ENCODE measurements around the gene ST7. TPM values are rescaled to one million over a fixed set of nuclear protein-coding genes. Genes with fewer than 3 reads are reported as not detected.

ST7 gene
- total RNA-seq, 1 experiment from 2014 or later, result 12.9 TPM

DNA sequence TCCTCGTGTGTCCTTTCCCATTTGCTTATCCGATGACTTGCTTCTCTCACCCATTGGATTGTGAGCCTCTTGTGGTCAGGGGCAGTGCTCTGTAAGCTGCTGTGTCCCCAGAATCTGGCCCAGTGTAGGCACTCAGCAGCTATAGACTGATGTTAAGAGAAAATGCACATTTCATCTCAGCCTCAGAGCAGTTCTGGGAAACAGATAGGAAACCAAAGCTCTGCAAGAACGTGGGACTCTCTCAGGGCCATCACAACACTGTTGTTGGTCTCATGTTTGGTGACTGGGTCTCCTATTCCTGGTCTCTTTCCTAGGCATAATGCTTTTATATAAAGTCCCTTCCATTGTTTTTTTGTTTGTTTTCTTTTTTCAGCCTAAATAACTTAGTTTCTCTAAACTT lies 141.2 kb downstream of the ST7 start:
- Histone ChIP-seq H3K27ac (ENCODE audit: insufficient read length, low read depth, low read length) (no peak overlapping the region), H3K14ac (ENCODE audit: insufficient read depth, low read length) (no peak overlapping the region), H3K4me2 (ENCODE audit: insufficient read depth, insufficient read length, low read length) (no peak overlapping the region), H3K4ac (ENCODE audit: low read depth, low read length) (no peak overlapping the region), H2BK20ac (ENCODE audit: low read depth, low read length, poor library complexity, severe bottlenecking) (no peak overlapping the region), H2AFZ (ENCODE audit: low read length) (no peak overlapping the region), H4K20me1 (ENCODE audit: control insufficient read depth, insufficient read depth, insufficient read length) (no peaks in the 10 kb centered on the region), H3K9me3 (ENCODE audit: control insufficient read depth, low read depth, low read length) (no peaks in the 10 kb centered on the region), H3K9ac (ENCODE audit: extremely low read depth, insufficient read length, low read length) (no peak overlapping the region), H3T11ph (ENCODE audit: low read length) (no peak overlapping the region), H3K18ac (ENCODE audit: insufficient read length, low read depth, low read length) (no peak overlapping the region), H3K56ac (ENCODE audit: insufficient read length, low read depth, low read length) (peak overlapping the region; percentile 45), H3K23me2 (ENCODE audit: insufficient read length, low read depth, low read length, poor library complexity, severe bottlenecking) (no peaks in the 10 kb centered on the region), H3K27me3 (ENCODE audit: insufficient read depth, low read length) (no peaks in the 10 kb centered on the region), H3K79me1 (ENCODE audit: insufficient read depth, low read depth, low read length, poor library complexity, severe bottlenecking) (no peaks in the 10 kb centered on the region), H4K91ac (ENCODE audit: insufficient read length, low read depth, low read length) (no peak overlapping the region), H3K23ac (ENCODE audit: insufficient read length, low read depth, low read length) (no peak overlapping the region), H2AK5ac (ENCODE audit: insufficient read length, low read length) (no peak overlapping the region), H2BK12ac (ENCODE audit: insufficient read length, low read depth, low read length) (no peak overlapping the region), H3K4me1 (ENCODE audit: insufficient read depth, low read length) (no peaks in the 10 kb centered on the region), H4K5ac (ENCODE audit: insufficient read length, low read depth, low read length) (no peak overlapping the region), H3K79me2 (ENCODE audit: insufficient read depth, low read length) (no peaks in the 10 kb centered on the region), H2BK15ac (ENCODE audit: low read depth, low read length) (no peak overlapping the region), H2BK120ac (ENCODE audit: low read depth, low read length, poor library complexity, severe bottlenecking) (no peak overlapping the region), H4K8ac (replicated peaks; ENCODE audit: insufficient read length, low read depth, low read length) (no peak overlapping the region), H2BK5ac (ENCODE audit: insufficient read length, low read length) (no peak overlapping the region)
- no peak for DNase-seq
- TF ChIP-seq, protein P1, sequence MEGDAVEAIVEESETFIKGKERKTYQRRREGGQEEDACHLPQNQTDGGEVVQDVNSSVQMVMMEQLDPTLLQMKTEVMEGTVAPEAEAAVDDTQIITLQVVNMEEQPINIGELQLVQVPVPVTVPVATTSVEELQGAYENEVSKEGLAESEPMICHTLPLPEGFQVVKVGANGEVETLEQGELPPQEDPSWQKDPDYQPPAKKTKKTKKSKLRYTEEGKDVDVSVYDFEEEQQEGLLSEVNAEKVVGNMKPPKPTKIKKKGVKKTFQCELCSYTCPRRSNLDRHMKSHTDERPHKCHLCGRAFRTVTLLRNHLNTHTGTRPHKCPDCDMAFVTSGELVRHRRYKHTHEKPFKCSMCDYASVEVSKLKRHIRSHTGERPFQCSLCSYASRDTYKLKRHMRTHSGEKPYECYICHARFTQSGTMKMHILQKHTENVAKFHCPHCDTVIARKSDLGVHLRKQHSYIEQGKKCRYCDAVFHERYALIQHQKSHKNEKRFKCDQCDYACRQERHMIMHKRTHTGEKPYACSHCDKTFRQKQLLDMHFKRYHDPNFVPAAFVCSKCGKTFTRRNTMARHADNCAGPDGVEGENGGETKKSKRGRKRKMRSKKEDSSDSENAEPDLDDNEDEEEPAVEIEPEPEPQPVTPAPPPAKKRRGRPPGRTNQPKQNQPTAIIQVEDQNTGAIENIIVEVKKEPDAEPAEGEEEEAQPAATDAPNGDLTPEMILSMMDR (conservative IDR thresholded peaks at IDR 0.05), result no peak
- no peaks in the 10 kb centered on the region for H3K27me3 Mint-ChIP-seq (ENCODE audit: low read depth)
- no peaks in the 10 kb centered on the region for H3K4me1 Mint-ChIP-seq
- no peaks in the 10 kb centered on the region for H3K9me3 Mint-ChIP-seq
- no peaks in the 10 kb centered on the region for H3K36me3 Mint-ChIP-seq (ENCODE audit: insufficient read depth in 1 of 3, low read depth in 3 of 3)
- whole genome bisulfite sequencing (ENCODE audit: extremely low coverage, insufficient read length, low lambda C conversion rate), result no CpG with 5 or more reads among the region's 3 CpGs
- no peak overlapping the region for H3K27ac Mint-ChIP-seq
- no peak overlapping the region for H3K4me3 Mint-ChIP-seq
